COR-L47 (cell line): ENCODE data around the gene SSBP2.
"Not testable (repeated sequence)": the region's sequence is repeated elsewhere in the genome, so short reads cannot be mapped to it uniquely, and the experiment has no call there.

Source experiments
- DNase-seq: peaks from one replicate; lab custom pipeline; 2025; lab: John Stamatoyannopoulos, UW

Gene SSBP2

DNA sequence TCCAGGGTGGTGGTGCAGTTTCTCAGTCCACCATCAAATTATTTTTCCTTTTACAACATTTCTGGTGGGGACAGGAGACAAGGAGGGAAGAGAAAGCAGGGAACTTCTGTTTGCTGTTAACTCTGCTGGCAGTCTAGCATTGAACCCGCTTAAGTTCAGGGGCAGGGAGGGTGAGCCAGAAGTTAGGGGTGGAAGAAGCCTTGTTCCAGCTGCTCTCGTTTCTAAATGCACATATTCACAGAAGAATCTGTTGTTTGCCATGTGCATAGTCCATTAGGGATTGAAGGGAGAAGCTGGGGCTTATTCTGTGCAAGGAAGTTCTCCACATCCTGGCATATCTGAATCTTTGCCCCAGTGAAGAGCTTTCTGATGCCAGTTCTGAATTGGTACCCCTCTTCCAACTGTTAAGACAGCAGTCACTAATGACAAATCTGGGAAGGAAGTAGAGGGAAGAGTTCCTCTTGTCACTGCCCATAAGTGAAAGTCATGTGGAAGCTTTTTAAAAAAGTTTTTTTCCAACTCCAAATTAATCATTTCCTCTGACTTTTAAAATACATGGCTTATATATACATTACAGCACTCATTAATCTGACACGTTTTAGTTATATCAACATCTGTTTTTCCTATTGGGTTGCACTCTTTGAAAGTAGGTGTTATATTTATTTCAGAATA lies 324.4 kb downstream of the SSBP2 start:
- DNase-seq, result no peak

DNA sequence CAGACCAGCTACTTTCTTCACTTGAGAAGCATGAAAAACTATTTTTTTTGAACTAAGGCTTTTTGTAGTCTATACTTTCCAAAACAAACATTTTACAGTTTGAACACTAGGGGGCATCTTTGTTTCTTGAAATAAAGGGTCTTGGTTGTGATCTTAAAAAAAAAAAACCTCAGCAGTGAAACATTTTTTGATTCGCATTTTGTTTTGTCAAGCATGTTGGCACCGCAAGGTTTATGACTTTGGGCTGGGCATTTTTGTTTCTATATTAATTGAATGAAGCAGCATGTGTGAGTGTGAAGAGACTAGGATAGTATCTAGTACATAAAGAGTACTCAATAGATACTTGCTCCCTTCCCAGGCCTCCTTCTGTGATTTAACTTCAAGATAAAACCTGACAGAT lies 325.3 kb downstream of the SSBP2 start:
- DNase-seq, result peak; percentile 35

GRCh38 chr5:81424728-81425127 lies 326.2 kb downstream of the SSBP2 start:
- DNase-seq, result no peak

DNA sequence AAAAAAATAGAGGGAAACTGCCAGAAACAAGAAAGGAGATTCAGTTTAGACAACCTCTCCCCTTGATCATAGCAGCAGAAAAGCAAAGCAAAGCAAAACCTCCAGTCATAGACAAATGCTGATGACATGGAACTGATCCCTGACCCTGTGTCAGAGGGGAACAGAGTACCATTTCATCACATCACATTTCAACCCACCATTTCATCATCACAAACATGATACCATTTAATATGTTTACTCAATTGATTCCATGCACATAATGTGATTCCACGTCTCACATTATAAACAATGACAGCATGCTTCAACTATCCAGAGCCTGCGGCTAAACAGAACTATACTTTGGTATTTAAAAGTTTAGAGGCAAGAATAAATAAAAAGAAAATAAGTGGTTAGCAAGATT lies 328.2 kb downstream of the SSBP2 start:
- no peak for DNase-seq

DNA sequence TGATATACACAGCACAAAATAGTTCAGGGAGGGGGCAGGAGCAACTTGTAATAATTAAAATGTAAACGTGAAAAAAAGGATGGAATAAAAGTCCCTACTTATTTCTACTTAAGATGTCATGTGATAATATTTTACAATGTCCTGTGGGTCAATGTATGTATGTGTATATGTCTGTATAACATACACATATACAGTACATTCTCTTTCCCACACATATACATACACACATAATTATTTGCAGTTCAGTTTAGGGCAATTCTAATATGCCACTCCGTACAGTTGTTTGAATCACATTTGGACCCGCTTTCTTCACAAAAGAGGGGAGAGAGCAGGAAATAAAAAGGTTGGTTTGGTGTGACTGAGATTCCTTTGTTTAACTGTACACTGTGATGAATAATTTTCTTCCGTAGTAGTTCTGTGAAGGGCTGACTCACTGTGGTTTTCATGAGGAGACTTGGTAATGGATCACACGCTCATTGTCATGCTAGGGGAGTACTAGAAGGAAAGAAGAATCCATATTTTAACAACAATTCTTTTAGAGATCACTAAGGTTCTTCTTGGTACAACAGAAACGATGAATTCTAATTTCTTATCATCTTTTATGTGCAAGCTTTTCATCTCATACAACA lies 330.7 kb downstream of the SSBP2 start:
- no peak for DNase-seq

DNA sequence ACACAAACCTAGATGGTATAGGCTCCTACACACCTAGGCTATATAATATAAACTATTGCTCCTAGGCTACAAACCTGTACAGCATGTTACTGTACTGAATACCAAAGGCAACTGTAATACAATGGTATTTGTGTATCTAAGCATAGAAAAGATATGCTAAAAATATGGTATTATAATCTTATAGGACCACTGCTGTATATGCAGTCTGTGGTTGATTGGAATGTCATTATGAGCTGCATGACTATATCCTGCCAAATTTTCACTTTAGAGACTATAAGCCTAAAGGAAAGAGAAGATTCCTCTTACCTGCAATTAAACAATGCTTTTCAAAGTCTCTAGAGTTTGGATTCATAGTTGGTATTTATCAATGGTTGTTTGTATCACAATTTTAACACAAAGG lies 332.3 kb downstream of the SSBP2 start:
- DNase-seq, result no peak

GRCh38 chr5:81417052-81417451 lies 333.8 kb downstream of the SSBP2 start:
- DNase-seq, result no peak

- DNase-seq, result no peak
These were observed 341.0 kb downstream of the SSBP2 start for GRCh38 chr5:81409896-81410295.

DNA sequence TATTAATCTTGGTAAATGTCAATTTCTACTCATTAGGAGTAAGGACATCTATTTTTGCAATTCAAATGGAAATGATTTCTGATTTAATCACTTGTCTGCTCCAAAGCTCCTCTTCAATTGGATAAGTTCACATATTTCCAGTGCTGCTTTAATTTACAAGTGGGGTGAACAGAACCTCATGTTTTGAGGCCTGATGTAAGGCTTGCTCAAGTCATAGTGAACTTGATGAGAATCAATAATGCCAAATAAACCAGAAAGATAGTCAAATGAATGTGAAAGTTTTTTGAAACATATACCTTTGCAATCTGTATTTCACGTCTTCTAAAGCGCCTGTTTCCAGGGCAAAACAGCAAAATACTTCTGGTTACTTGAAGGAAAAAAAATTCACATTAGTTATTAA lies 341.5 kb downstream of the SSBP2 start:
- DNase-seq, result no peak

DNA sequence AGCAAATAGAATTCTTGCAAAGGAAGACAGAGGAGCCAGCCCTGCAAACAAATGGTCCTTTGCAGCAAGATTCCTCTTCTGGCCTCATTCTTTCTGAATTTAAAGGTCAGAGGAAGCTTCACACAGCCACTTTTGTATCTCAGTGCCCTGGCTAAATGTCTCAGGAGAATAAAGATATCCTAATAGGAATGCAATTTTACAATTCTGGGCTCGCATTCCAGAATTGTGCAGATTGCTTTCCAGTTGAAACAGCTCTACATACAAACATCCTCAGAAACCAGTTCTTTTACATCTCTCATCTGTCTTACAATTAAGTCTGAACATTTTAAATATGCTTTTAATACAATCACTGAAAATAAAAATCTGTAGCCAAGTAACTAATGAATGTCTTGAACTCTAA lies 342.4 kb downstream of the SSBP2 start:
- DNase-seq, result no peak

DNA sequence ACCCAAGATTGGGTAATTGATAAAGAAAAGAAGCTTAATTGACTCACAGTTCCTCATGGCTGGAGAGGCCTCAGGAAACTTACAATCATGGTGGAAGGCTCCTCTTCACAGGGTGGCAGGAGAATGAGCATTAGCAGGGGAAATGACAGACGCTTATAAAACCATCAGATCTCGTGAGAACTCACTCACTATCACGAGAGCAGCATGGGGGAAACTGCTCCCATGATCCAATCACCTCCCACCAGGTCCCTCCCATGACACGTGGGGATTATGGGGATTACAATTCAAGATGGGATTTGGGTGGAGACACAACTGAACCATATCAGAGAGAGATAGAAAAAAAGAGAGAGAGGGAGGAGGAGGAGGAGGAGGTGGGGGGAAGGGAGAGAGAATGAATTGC lies 343.1 kb downstream of the SSBP2 start:
- not testable (repeated sequence) for DNase-seq

DNA sequence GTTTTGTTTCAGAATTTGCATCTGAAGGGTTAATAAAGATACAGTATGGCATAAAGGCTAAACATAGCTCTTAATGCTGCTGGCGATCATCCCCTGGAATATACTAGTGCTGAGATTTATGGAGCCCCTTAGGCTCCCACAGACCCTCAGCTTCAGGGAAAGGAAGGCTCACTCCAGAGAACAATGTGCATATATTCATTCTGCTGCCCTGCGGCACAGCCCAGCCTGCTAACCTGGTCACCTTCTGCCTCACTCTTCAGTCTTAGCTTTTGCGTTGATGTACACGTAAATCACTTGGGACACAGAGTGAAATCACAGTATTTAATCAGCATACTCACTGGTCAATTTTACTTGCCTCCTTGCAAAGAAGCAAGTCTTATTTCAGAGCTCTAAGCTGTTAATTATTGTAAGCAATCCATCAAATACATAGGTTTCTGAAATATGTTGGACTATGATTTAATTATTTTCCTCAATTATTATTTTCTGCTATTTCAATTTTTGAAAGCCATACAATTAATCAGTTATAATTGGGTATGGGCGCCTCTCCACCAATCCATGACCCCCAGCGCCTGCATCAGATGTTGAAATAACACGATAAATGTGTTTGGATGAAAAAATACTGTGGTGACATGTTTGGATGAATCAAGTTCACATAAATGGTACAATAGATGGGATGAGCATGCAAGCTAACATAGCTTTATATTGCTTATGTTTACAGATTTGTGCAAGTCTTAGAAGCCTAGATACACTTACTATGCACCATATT lies 345.6 kb downstream of the SSBP2 start:
- no peak for DNase-seq

- DNase-seq, result no peak
These were observed 348.5 kb downstream of the SSBP2 start for GRCh38 chr5:81402192-81402930.

GRCh38 chr5:81401266-81401665 lies 349.6 kb downstream of the SSBP2 start:
- DNase-seq, result no peak

DNA sequence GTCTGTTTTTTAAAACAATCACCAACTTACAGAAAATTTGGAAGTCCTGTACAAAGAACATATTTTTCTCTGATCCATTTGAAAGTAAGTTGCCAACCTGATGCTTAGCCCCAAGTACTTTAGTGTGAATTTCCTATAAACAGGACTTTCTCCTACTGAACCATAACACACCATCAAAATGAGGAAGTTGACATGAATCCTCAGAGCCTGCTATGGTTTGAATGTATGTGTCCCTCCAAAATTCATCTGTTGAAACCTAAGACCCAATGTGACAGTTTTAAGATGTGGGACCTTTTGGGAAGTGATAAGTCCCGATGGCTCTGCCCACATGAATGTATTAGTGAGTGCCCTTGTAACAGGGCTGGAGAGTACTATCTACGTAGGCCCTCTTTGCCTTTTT lies 350.5 kb downstream of the SSBP2 start:
- no peak for DNase-seq

DNA sequence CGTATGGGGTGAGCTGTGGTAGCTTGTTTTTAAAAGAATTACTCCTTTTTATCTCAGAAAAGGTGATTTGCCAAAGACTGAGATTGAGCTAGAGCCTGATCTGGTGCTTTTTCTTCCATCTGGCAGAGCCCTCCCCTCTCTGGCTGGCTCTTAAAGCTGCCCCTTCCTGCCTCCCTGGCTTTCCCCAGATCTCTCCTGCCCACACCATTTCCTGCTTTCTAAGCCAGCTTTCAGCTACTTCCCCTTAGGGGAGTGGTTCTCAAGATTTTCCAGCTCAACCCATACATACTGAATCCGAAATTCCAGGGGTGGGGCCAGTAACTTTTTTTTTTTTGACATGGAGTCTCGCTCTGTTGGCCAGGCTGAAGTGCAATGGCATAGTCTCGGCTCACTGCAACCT lies 352.2 kb downstream of the SSBP2 start:
- DNase-seq, result no peak

DNA sequence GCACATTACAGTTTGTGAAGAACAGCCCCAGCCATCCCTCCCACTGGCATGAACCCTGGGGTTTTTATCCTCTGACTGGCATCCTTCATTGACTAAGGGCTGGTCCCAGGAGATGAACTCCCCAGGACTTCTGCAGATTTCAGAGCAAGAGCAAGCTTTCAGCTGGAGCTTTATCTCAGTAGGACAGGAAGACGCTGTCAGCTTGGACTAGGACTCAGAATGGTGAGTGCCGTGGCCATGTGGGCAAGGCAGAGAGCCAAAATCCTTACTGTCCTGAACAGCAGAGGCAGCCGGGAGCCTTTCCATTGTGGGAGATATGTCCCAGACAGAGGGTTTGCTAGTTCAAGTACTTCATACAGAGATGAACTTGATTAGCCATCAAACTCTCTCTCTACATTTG lies 353.7 kb downstream of the SSBP2 start:
- DNase-seq, result no peak

GRCh38 chr5:81395262-81395661 lies 355.6 kb downstream of the SSBP2 start:
- no peak for DNase-seq

GRCh38 chr5:81393783-81394718 lies 356.8 kb downstream of the SSBP2 start, which contains the start of gene ACOT12:
Gene ACOT12 (minus strand): TSS chr5:81394134. CDS start chr5:81394114, 20 bp downstream.
- DNase-seq, result no peak

- DNase-seq, result no peak
These were observed 357.5 kb downstream of the SSBP2 start for GRCh38 chr5:81393430-81393782.

- no peak for DNase-seq
These were observed 361.9 kb downstream of the SSBP2 start for GRCh38 chr5:81389025-81389424.
